Endometrial microvascular endothelial cells (primary cell): ENCODE measurements around the gene USE1. TPM values are rescaled to one million over a fixed set of nuclear protein-coding genes. Genes with fewer than 3 reads are reported as not detected.

Source experiments
- in situ Hi-C: cut with HindIII; loops from 2 replicates; pipeline ENCODE4 v1.10.0; 2017; ENCODE audit warnings: low sequenced_read_pairs, low pct_unique_long_range_greater_than_20kb; ENCODE audit errors: inconsistent ontology term
- total RNA-seq: library from RNA; depleted of rRNA; stranded (reverse); fragments of >200 nt; gene quantifications from one replicate; pipeline ENCODE4 v1.2.3, GENCODE V29; 2015; ENCODE audit errors: inconsistent ontology term

USE1 gene
- total RNA-seq, 1 donor from 2014 or later = 11.1 TPM

- in situ Hi-C loops = no loop called here
Measured at GRCh38 chr19:17248011-17248776, 33.0 kb downstream of the USE1 start.

GRCh38 chr19:17249887-17250548 is 34.9 kb downstream of the USE1 start:
- in situ Hi-C loops = no loop called here

- in situ Hi-C loops = no loop called here
Measured at GRCh38 chr19:17254636-17255035, 39.5 kb downstream of the USE1 start.

DNA sequence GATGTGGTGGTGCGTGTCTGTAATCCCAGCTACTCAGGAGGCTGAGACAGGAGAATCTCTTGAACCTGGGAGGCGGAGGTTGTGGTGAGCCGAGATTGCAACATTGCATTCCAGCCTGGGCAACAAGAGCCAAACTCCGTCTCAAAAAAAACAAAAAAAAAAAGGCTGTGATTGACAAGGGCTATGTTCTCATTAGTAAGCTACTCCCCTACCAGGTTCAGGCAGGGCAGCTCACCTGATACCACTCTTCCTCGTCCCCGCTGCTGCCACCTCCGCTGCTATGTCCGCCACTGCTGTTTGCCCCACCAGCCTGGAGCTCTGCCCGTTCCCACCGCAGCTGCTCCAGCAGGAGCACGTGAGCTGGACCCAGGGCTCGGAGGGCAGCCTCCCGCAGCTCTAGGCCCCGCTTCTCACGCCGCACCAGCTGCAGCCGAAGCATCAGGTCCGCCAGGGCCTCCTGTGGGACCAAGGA is 40.0 kb downstream of the USE1 start:
- in situ Hi-C loops = no loop called here

- in situ Hi-C loops = no loop called here
Measured at GRCh38 chr19:17256130-17256529, 41.0 kb downstream of the USE1 start.

GRCh38 chr19:17259118-17259780 is 44.1 kb downstream of the USE1 start:
- in situ Hi-C loops = no loop called here

DNA sequence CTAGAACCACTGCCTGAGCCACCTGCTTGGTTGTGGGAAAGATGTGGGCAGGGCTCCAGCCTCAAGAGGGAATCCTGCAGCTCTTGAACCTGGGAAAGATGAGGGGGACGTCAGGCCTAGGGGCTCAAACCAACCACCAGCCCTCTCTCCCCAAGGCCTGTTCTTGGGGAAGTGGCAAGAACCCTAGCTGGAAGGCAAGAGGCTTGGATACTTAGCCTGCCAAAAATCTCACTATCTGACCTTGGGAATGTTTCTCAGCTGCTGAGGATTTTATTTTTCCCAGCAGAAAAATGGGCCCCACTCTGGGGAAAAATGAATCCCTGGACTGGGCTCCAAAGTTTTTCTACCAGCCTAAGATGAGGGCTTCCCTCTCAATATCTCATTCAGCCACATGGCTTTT is 44.8 kb downstream of the USE1 start:
- in situ Hi-C loops = no loop called here

GRCh38 chr19:17260842-17261325 is 45.7 kb downstream of the USE1 start:
- in situ Hi-C loops = no loop called here

GRCh38 chr19:17262557-17262956 is 47.4 kb downstream of the USE1 start:
- in situ Hi-C loops = no loop called here

DNA sequence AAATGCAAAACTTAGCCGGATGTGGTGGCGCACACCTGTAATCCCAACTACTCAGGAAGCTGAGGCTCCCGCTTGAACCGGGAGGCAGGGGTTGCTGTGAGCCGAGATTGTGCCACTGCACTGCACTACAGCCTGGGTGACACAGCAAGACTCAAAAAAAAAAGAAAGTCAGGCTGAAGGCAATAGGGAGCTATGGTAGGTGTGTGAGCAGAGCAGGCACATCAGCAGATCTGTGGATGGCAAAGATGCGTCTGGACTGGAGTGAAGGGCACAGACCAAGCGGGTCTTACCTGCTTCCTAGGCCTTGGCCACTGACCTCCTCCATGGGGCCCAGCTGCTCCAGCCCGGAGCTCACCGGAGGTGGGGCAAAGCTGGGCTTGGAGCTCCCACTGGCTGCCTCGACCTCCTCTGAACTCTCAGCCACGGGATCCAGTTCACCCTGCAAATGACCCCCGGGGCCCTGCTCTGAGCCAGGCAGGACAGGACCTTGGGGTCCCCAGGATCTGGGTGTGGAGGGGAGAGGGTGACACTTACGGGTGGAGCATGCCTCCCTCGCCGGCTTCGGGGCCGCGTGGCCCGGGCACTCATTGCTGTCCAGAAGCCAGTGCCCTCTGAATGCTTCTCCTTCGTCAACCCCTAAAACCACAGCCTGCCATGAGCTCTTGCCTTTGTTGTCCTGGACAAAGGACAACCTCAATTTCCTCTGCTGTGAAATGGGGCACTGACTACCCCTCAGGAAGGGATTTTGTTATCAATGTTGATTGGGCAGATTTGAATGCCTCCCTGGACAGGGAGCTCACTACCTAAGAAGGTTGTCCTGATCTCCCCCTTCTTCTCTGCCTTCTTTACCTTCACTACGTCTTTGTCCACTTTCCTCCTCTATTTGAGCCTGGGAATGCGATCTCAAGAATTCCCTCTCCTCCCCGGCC is 48.8 kb downstream of the USE1 start:
- in situ Hi-C loops = no loop called here

- in situ Hi-C loops = no loop called here
Measured at GRCh38 chr19:17264641-17264979, 49.5 kb downstream of the USE1 start, which contains the start of gene USHBP1. Gene USHBP1 (minus strand): TSS chr19:17264745. CDS start chr19:17264299, 446 bp downstream.

DNA sequence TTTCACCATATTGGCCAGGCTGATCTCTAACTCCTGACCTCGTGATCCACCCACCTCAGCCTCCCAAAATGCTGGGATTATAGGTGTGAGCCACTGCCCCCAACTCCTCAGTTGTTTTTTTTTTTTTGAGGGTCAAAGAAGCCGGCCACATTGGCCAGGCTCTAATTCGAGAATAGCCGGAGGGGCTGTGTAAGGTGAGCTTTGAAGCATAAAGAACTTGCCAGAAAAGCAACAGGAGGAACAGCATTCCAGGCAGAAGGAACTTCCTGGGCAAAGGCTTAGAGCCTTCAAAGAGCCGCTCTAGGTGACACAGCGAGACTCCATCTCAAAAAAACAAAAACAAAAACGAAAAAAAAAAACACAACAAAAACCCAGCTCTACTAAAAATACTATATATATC is 50.9 kb downstream of the USE1 start:
- in situ Hi-C loops = no loop called here

DNA sequence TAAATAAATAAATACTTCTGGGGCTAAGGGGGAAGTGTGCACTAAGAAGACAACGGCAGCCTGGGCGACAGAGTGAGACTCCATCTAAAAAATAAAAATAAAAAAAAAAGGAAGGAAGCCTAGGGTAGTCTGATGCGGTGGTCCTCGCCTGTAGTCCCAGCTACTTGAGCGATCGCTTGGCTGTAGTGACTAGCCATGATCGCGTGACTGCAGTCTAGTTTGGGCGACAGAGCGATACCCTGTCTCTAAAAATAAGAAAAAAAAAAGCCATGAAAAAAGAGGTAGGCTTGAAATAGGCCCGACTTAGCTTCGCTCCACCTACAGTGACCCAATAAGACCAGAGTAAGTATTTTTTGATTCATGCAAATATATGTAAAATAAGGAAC is 51.4 kb downstream of the USE1 start:
- in situ Hi-C loops = no loop called here

DNA sequence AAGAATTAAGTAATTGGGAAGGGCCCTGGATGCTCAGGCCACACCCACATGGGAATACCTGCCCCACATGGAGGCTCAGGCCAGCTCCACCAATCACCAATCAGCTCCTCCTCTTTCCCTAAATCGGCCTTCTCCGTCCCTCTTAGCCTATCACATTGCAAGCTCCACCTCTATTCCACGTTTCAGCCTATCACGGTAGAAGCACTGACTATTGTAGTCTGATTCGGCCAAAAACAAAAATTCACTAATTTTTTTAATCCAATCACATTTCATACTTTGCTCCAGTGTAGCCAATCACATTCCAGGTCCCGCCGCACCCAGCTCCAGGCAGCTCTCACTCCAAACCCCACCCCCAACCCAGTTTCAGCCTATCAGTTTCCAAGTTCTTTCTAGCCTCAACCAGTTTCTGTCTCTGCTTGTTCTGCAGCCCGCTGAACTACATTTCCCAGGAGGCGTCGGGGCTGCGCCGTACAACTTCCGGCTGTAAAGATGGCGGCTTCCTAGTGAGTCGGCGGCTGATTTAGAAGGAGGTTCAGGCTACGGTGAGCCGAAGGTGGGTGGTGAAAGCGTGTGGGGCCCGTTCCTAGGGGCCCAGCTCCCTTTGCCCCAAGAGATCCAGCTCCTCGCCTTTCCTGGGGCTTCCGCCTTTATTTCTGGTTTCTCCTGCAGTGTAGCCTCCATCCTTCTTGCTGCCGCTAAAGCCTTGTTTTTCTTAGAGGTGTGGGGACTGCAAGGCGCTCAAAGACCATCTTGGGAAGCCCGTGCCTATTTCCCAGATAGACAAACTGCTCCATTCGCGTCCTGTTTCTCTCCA is 52.0 kb downstream of the USE1 start, which contains the start of gene BABAM1:
TSS of gene BABAM1 (plus strand) at position 469 of the 814 bp plus-strand sequence. CDS start 1,364 bp downstream, outside the sequence.
- in situ Hi-C loops = no loop called here

GRCh38 chr19:17268754-17269153 is 53.6 kb downstream of the USE1 start:
- in situ Hi-C loops = no loop called here
